DMS 273 (cell line): Measurements from ENCODE around the gene CACNB4.
A peak's percentile ranks its signal among the peaks of the same experiment; 100 is the strongest.
"Not testable (repeated sequence)": the region's sequence is repeated elsewhere in the genome, so short reads cannot be mapped to it uniquely, and the experiment has no call there.

ENCODE experiments used
- DNase-seq: peaks from one replicate; lab custom pipeline; 2025; ENCODE audit not compliant: unreplicated experiment; lab: John Stamatoyannopoulos, UW

CACNB4 gene

GRCh38 chr2:151828143-151828889 lies 270.5 kb downstream of the CACNB4 start, which contains the start of gene ARL5A:
TSS of gene ARL5A (minus strand) at chr2:151828421. CDS start at chr2:151828176, 245 bp downstream.
- DNase-seq = peak; percentile 97

GRCh38 chr2:151827564-151828142 lies 271.2 kb downstream of the CACNB4 start:
- DNase-seq = peak; percentile 63

- peak; percentile 24 for DNase-seq
Measured at GRCh38 chr2:151826737-151827157, 272.1 kb downstream of the CACNB4 start.

- no peak for DNase-seq
Measured at GRCh38 chr2:151824886-151825285, 274.0 kb downstream of the CACNB4 start.

GRCh38 chr2:151823651-151824050 lies 275.2 kb downstream of the CACNB4 start:
- DNase-seq = no peak

GRCh38 chr2:151819920-151820319 lies 278.9 kb downstream of the CACNB4 start:
- DNase-seq = no peak

- DNase-seq = no peak
Measured at GRCh38 chr2:151817929-151818328, 280.9 kb downstream of the CACNB4 start.

GRCh38 chr2:151816843-151817242 lies 282.0 kb downstream of the CACNB4 start:
- no peak for DNase-seq

- no peak for DNase-seq
Measured at GRCh38 chr2:151815821-151816489, 282.9 kb downstream of the CACNB4 start.

- DNase-seq = no peak
Measured at GRCh38 chr2:151810489-151810888, 288.4 kb downstream of the CACNB4 start.

GRCh38 chr2:151809073-151809383 lies 289.8 kb downstream of the CACNB4 start:
- no peak for DNase-seq

- peak; percentile 50 for DNase-seq
Measured at GRCh38 chr2:151808258-151809072, 290.4 kb downstream of the CACNB4 start.

- no peak for DNase-seq
Measured at GRCh38 chr2:151805961-151806360, 292.9 kb downstream of the CACNB4 start.

GRCh38 chr2:151805343-151805742 lies 293.5 kb downstream of the CACNB4 start:
- no peak for DNase-seq

- no peak for DNase-seq
Measured at GRCh38 chr2:151803811-151804210, 295.0 kb downstream of the CACNB4 start.

- DNase-seq = no peak
Measured at GRCh38 chr2:151802315-151802714, 296.5 kb downstream of the CACNB4 start.

GRCh38 chr2:151799886-151800292 lies 299.0 kb downstream of the CACNB4 start:
- no peak for DNase-seq

GRCh38 chr2:151796774-151797173 lies 302.1 kb downstream of the CACNB4 start:
- DNase-seq = no peak

- DNase-seq = no peak
Measured at GRCh38 chr2:151795646-151796240, 303.1 kb downstream of the CACNB4 start.

GRCh38 chr2:151794422-151794821 lies 304.4 kb downstream of the CACNB4 start:
- not testable (repeated sequence) for DNase-seq

GRCh38 chr2:151793123-151793522 lies 305.7 kb downstream of the CACNB4 start:
- no peak for DNase-seq
